ENCODE data around the gene WDPCP. TPM values are rescaled to one million over a fixed set of nuclear protein-coding genes. Genes with fewer than 3 reads are reported as not detected.

WDPCP gene
- total and polyA plus RNA-seq, 10 of the 15 experiments (the other 5 are each of a cell fraction or from before 2014, with no cell fraction given), result 2.1 to 7.9 (median 4.6) TPM

- ChIA-PET POLR2A (no interaction called here), SMC1A (ENCODE audit: uncharacterized antibody, unreplicated experiment) (interaction anchor here (0.6 to 3.1 kb wide), 8 partner anchors 27 to 732 kb away, joined by 3 to 11 read pairs (median 6); no protein-coding TSS in a partner anchor), CTCF (interaction anchor here (0.6 to 2.8 kb wide), 10 partner anchors 34 to 733 kb away, joined by 3 to 20 read pairs (median 5); no protein-coding TSS in a partner anchor), RAD21 (ENCODE audit: unreplicated experiment) (interaction anchor here (1.4 kb wide), 2 partner anchors 354 to 403 kb away, joined by 3 to 4 read pairs; no protein-coding TSS in a partner anchor)
- Histone ChIP-seq H3K79me2 (ENCODE audit: control insufficient read depth, insufficient read depth, low read length) (no peaks in the 10 kb centered on the region), H3K36me3 (ENCODE audit: control insufficient read depth in 2 of 2, insufficient read depth in 2 of 2, low read length in 1 of 2) (no peaks in the 10 kb centered on the region), H2AFZ (ENCODE audit: control insufficient read depth, low read depth, low read length) (peak overlapping the region; percentile 28), H3K4me3 (no peak overlapping the region), H3K27me3 (replicated peaks in 1 of 2; ENCODE audit: control insufficient read depth in 2 of 2, insufficient read depth in 2 of 2, low read length in 1 of 2) (no peaks in the 10 kb centered on the region), H3K4me1 (ENCODE audit: control insufficient read depth, insufficient read depth, low read length) (no peaks in the 10 kb centered on the region; the same call in 1 of the 2 replicates), H4K20me1 (ENCODE audit: control insufficient read depth, insufficient read depth) (no peaks in the 10 kb centered on the region), H3K9ac (ENCODE audit: control insufficient read depth, insufficient read depth, low read length) (no peak overlapping the region), H3K27ac (ENCODE audit: control insufficient read depth, insufficient read depth) (no peak overlapping the region), H3K9me3 (replicated peaks; ENCODE audit: control insufficient read depth, insufficient read depth, low read length) (peaks cover 1% of the 10 kb centered on the region; the same call in 2 of the 3 replicates), H3K4me2 (ENCODE audit: control insufficient read depth, insufficient read depth) (no peak overlapping the region)
- intact Hi-C loops (cut with micrococcal nuclease; ENCODE audit: unreplicated experiment) (loop anchor here (2.0 to 10.0 kb wide), 3 partner anchors 234 to 727 kb away; no protein-coding TSS in a partner anchor), in situ Hi-C loops (cut with MboI) (loop anchor here (5.0 kb wide), 1 partner anchor 402 kb away; no protein-coding TSS in a partner anchor)
- BruUV-seq (replicated peaks), result no TSS peak
- DNase-seq (ENCODE audit: low read depth, low spot score) (peak; percentile 12), ATAC-seq (peak; percentile 99), FAIRE-seq (peak; percentile 68)
- WGBS (ENCODE audit: insufficient coverage, insufficient replicate concordance, low lambda C conversion rate, missing lambda C conversion rate), result 0% methylated on average over 4 of the region's 4 CpGs
- TF ChIP-seq SMARCA5 (IDR thresholded peaks at IDR 0.05), result no peak
- TF ChIP-seq CTCF (IDR thresholded peaks at IDR 0.05 in 2 of 3, conservative IDR thresholded peaks at IDR 0.05 in 1 of 3; ENCODE audit: control insufficient read depth in 2 of 3, extremely low read depth in 1 of 3, insufficient read depth in 1 of 3, low read depth in 3 of 3, low read length in 3 of 3), result peak; percentile 80 to 92 (median 83)
- TF ChIP-seq RAD21 (IDR thresholded peaks at IDR 0.05; ENCODE audit: insufficient read depth, low read depth, low read length), result peak; percentile 63
- peak; percentile 59 for TF ChIP-seq RUNX3 (IDR thresholded peaks at IDR 0.05; ENCODE audit: low read length)
- peak; percentile 47; the same call in 1 of the 2 replicates for TF ChIP-seq SMC3 (IDR thresholded peaks at IDR 0.05; ENCODE audit: borderline replicate concordance, low read length)
These were observed 399.3 kb downstream of the WDPCP start for GRCh38 chr2:63189026-63189425.
